NCI-H2081 (cell line): Measurements from ENCODE around the gene KRTAP5-3.
A peak's percentile ranks its signal among the peaks of the same experiment; 100 is the strongest.
"Not testable (repeated sequence)": the region's sequence is repeated elsewhere in the genome, so short reads cannot be mapped to it uniquely, and the experiment has no call there.

Experiments
- DNase-seq, 2 experiments: peaks; one replicate each; lab custom pipeline; 2025; lab: John Stamatoyannopoulos, UW

The KRTAP5-3 gene

GRCh38 chr11:1608363-1608762 is at the start of gene KRTAP5-3:
Gene KRTAP5-3 (minus strand): TSS chr11:1608463. CDS start chr11:1608385, 78 bp downstream.
- no peak for DNase-seq

GRCh38 chr11:1656670-1657069 is 48.4 kb upstream of the KRTAP5-3 start:
- DNase-seq, result no peak

- DNase-seq, result no peak
These were observed 47.8 kb upstream of the KRTAP5-3 start for GRCh38 chr11:1656061-1656441.

- no peak for DNase-seq
These were observed 47.2 kb upstream of the KRTAP5-3 start for GRCh38 chr11:1655168-1656060.

GRCh38 chr11:1654388-1655167 is 46.3 kb upstream of the KRTAP5-3 start:
- DNase-seq, result no peak

GRCh38 chr11:1653541-1654387 is 45.5 kb upstream of the KRTAP5-3 start:
- DNase-seq, result no peak

GRCh38 chr11:1652771-1653540 is 44.7 kb upstream of the KRTAP5-3 start:
- peak; percentile 22 to 33 for DNase-seq

- DNase-seq, result no peak
These were observed 44.1 kb upstream of the KRTAP5-3 start for GRCh38 chr11:1652442-1652770.

GRCh38 chr11:1652026-1652425 is 43.8 kb upstream of the KRTAP5-3 start:
- DNase-seq, result no peak

GRCh38 chr11:1651411-1651980 is 43.2 kb upstream of the KRTAP5-3 start:
- DNase-seq, result no peak

GRCh38 chr11:1650918-1651262 is 42.6 kb upstream of the KRTAP5-3 start:
- DNase-seq, result no peak

GRCh38 chr11:1650034-1650917 is 42.0 kb upstream of the KRTAP5-3 start:
- DNase-seq, result no peak

- no peak for DNase-seq
These were observed 40.6 kb upstream of the KRTAP5-3 start for GRCh38 chr11:1648653-1649420.

GRCh38 chr11:1647901-1648652 is 39.8 kb upstream of the KRTAP5-3 start:
- no peak for DNase-seq

GRCh38 chr11:1646540-1646939 is 38.3 kb upstream of the KRTAP5-3 start:
- not testable (repeated sequence) for DNase-seq

GRCh38 chr11:1645357-1645821 is 37.1 kb upstream of the KRTAP5-3 start:
- DNase-seq, result no peak

GRCh38 chr11:1644601-1645356 is 36.5 kb upstream of the KRTAP5-3 start:
- DNase-seq, result no peak
